Type B pancreatic cell (in vitro differentiated cells): ENCODE results near the gene CXorf49B. TPM values are rescaled to one million over a fixed set of nuclear protein-coding genes. Genes with fewer than 3 reads are reported as not detected.

Source experiments
- DNase-seq: peaks from one replicate; pipeline ENCODE4 v3.0.0; 2021; ENCODE audit warnings: mixed read lengths; ENCODE audit not compliant: unreplicated experiment; ENCODE audit errors: extremely low spot score
- H3K27ac Mint-ChIP-seq: 2 replicates; pipeline ENCODE4 v1.8.0; 2021; ENCODE audit warnings: mild to moderate bottlenecking, mixed read lengths
- H3K27me3 Mint-ChIP-seq: 2 replicates; pipeline ENCODE4 v1.8.0; 2021; ENCODE audit warnings: mixed read lengths
- H3K36me3 Mint-ChIP-seq: 2 replicates; pipeline ENCODE4 v1.8.0; 2021; ENCODE audit warnings: mixed read lengths
- H3K4me1 Mint-ChIP-seq: one replicate; pipeline ENCODE4 v1.8.0; 2021; ENCODE audit warnings: mixed read lengths; ENCODE audit not compliant: unreplicated experiment
- H3K4me3 Mint-ChIP-seq: 2 replicates; pipeline ENCODE4 v1.8.0; 2021; ENCODE audit warnings: mild to moderate bottlenecking, mixed read lengths
- H3K9me3 Mint-ChIP-seq: 2 replicates; pipeline ENCODE4 v1.8.0; 2021; ENCODE audit warnings: mixed read lengths
- total RNA-seq: library from RNA; stranded (reverse); gene quantifications from 2 replicates; pipeline ENCODE4 v1.2.1, GENCODE V29; 2021; ENCODE audit warnings: low replicate concordance
- TF ChIP-seq, protein P1 (sequence below): fragments of 200-600 bp; sonication (generic); conservative IDR thresholded peaks from 2 replicates; pipeline ENCODE4 v1.5.0; 2021; ENCODE audit warnings: antibody characterized with exemption, mild to moderate bottlenecking

CXorf49B gene
- total RNA-seq, 1 donor from 2014 or later: not detected

DNA sequence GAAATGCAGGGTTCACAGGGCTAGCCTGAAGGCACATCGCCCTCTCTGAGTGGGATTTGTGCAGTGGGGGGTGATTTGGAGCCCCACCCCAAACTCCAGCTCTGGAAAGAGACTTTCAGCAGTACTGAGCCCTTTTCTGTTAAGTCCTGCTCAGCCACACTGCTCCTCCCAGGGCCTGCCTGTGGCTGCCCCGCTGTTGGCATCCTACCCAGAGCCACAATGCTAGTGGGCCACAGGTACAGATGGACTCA, 52.7 kb downstream of the CXorf49B start:
- no peaks in the 10 kb centered on the region for H3K36me3 Mint-ChIP-seq
- no peak overlapping the region for H3K27ac Mint-ChIP-seq
- TF ChIP-seq, protein P1, sequence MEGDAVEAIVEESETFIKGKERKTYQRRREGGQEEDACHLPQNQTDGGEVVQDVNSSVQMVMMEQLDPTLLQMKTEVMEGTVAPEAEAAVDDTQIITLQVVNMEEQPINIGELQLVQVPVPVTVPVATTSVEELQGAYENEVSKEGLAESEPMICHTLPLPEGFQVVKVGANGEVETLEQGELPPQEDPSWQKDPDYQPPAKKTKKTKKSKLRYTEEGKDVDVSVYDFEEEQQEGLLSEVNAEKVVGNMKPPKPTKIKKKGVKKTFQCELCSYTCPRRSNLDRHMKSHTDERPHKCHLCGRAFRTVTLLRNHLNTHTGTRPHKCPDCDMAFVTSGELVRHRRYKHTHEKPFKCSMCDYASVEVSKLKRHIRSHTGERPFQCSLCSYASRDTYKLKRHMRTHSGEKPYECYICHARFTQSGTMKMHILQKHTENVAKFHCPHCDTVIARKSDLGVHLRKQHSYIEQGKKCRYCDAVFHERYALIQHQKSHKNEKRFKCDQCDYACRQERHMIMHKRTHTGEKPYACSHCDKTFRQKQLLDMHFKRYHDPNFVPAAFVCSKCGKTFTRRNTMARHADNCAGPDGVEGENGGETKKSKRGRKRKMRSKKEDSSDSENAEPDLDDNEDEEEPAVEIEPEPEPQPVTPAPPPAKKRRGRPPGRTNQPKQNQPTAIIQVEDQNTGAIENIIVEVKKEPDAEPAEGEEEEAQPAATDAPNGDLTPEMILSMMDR: no peak
- H3K4me3 Mint-ChIP-seq: no peak overlapping the region
- no peaks in the 10 kb centered on the region for H3K4me1 Mint-ChIP-seq
- H3K9me3 Mint-ChIP-seq: peaks cover 10% of the 10 kb centered on the region
- DNase-seq: no peak
- peaks cover 3% of the 10 kb centered on the region for H3K27me3 Mint-ChIP-seq

Other genes starting within 250 kb of the CXorf49B start
- gene OGT, start 230.2 kb upstream of the CXorf49B start, total RNA-seq: 121 and 180 TPM in 2 replicates
- gene GCNA, start 184.9 kb upstream of the CXorf49B start, total RNA-seq: 0.79 and 2.1 TPM in 2 replicates
- not detected in 2 replicates for gene CXCR3, start 144.8 kb upstream of the CXorf49B start, total RNA-seq
- gene CXorf49, start 45.1 kb upstream of the CXorf49B start, total RNA-seq: not detected in 2 replicates
- 2.2 and 11.3 TPM in 2 replicates for gene NHSL2, start 147.5 kb downstream of the CXorf49B start, total RNA-seq